T47D (cell line): ENCODE measurements around the gene FBXO8.

ENCODE experiments used
- DNase-seq, 2 experiments: peaks; one replicate each; pipeline versions ENCODE4 v3.0.0 to v3.0.0-alpha.2; 2011 to 2012; ENCODE audit warnings: low read depth in 1 of 2, low spot score in 1 of 2
- JUND ChIP-seq: IDR thresholded peaks from 2 replicates; pipeline ENCODE4 v1.6.1; 2012; ENCODE audit warnings: low read depth
- in situ Hi-C: cut with HindIII; loops from 2 replicates; pipeline ENCODE4 v1.10.0; 2016; ENCODE audit warnings: low sequenced_read_pairs, low pct_unique_long_range_greater_than_20kb

Gene FBXO8, protein sequence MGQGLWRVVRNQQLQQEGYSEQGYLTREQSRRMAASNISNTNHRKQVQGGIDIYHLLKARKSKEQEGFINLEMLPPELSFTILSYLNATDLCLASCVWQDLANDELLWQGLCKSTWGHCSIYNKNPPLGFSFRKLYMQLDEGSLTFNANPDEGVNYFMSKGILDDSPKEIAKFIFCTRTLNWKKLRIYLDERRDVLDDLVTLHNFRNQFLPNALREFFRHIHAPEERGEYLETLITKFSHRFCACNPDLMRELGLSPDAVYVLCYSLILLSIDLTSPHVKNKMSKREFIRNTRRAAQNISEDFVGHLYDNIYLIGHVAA

DNA sequence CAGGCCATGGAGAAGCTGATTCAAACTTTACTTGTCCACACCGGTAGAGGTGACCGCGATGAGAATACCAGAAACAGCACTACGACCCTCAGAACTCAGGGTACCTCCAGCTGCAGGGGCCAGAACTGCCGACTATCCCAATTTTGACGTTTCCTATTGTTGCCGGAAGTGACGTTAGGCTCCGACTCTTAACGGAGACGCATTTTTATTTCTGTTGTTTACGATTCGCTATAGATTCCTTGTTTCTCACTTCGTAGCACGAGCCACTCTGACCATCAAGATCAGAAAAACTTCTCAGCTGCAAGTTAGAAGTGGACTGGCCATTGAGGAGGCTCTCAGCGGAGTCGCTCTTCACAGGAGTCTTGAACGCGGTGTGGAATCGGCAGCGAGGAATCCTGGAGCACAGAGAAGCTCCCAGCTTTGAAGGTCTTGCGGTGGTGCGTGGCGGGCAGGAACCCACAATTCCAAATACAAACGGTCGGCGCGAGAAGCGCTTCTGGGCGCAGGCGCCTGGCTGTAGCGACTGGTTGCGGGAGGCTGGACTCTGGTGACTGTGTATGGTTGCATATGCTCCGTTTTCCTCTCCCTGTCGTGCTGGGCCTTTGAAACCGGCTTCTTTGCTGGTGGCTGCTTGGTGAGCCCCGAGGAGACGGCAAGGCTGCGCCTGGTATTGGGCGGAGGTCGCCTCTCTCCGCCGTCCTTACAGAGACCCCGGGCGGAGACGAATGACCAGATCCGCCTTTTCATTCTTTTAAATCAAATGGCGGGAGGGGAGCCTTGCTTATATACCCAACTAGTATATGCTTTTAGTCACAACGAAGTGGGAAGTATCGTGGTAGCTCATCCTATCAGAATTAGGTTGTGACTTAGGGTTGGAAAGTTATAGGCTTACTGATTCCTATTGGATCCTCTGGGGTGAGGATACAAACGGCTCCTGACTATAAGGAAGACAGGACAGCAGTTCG lies at the start of gene FBXO8, which contains the start of gene CEP44:
Gene FBXO8 (minus strand): TSS at position 161 of the 965 bp plus-strand sequence. CDS start 20,575 bp downstream, outside the sequence.
Gene CEP44 (plus strand): TSS at position 405 of the 965 bp plus-strand sequence. CDS start 15,211 bp downstream, outside the sequence.
- DNase-seq = peak; percentile 43 to 73
- in situ Hi-C loops = no loop called here

GRCh38 chr4:174332741-174333493 lies 49.5 kb upstream of the FBXO8 start:
- no peak for TF ChIP-seq JUND
- DNase-seq = no peak
- in situ Hi-C loops = no loop called here

More for the DNA sequence above, at the start of gene FBXO8, which contains the start of gene CEP44:
- TF ChIP-seq JUND = no peak

DNA sequence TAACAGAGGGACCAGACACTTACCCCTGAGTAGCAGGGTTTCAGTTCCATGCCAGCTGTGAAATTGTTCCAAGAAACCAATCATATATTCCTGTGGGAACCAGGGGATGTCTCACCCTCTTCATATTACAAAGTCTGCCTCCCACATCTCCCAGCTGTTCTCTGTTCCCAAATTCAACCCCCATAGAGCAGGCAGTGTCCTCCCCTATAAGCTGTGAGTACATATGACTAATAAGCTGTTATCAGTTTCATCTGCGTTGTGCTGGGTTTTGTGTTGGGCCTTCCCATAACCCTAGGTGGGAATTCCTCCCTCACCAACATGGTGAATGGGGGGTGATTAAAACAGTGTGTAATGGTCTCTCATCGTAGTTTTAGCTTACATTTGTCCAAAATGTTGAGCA lies 41.3 kb upstream of the FBXO8 start:
- no peak for DNase-seq
- in situ Hi-C loops = no loop called here
- TF ChIP-seq JUND = no peak

- TF ChIP-seq JUND = no peak
- in situ Hi-C loops = no loop called here
- DNase-seq = no peak
Observed at GRCh38 chr4:174324236-174324635, 40.8 kb upstream of the FBXO8 start.

GRCh38 chr4:174320494-174321199 lies 37.2 kb upstream of the FBXO8 start:
- no peak for TF ChIP-seq JUND
- in situ Hi-C loops = no loop called here
- no peak for DNase-seq

DNA sequence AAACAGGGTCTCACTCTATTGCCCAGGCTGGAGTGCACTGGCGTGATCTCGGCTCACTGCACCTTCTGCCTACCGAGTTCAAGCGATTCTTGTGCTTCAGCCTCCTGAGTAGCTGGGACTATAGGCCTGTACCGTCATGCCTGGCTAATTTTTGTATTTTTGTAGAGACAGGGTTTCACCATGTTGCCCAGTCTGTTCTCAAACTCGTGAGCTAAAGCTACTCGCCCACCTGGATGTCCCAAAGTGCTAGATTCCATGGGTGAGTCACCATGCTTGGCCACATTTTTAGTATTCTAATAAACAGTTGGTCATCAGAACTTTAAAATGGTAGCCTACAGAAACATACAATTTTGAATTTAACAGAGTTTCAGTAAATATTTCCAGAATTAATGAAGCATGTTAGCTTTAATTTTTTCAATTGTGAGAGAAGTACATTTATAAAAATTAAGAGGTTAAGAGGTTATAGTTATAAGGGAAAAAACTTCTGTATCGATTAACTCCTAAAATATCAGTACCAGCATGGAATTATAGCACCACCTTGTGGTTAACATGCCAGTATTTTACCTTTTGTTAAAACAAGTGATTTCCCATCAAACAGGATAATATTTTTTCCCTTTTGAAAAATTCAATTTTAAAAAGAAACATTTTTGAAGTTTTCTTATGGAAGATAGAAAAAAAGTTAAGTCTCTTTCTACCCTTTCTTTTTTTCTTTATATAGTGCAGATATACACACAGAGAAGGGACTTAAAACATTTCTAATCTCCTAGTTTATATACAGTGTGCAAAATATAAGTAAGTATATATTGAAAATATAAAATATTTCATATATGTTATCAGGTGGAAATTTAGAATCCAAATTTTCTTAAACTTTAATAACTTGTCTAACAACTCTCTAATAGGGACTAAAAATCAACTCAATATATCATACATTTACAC lies 35.6 kb upstream of the FBXO8 start:
- in situ Hi-C loops = no loop called here
- TF ChIP-seq JUND = no peak
- peak in 1 of 2 experiments; percentile 43 for DNase-seq

- in situ Hi-C loops = no loop called here
- DNase-seq = peak in 1 of 2 experiments; percentile 2
- no peak for TF ChIP-seq JUND
Observed at GRCh38 chr4:174317531-174317930, 34.1 kb upstream of the FBXO8 start.

- TF ChIP-seq JUND = no peak
- in situ Hi-C loops = no loop called here
- DNase-seq = no peak
Observed at GRCh38 chr4:174316954-174317353, 33.5 kb upstream of the FBXO8 start.

- DNase-seq = no peak
- in situ Hi-C loops = no loop called here
- no peak for TF ChIP-seq JUND
Observed at GRCh38 chr4:174316546-174316945, 33.1 kb upstream of the FBXO8 start.

DNA sequence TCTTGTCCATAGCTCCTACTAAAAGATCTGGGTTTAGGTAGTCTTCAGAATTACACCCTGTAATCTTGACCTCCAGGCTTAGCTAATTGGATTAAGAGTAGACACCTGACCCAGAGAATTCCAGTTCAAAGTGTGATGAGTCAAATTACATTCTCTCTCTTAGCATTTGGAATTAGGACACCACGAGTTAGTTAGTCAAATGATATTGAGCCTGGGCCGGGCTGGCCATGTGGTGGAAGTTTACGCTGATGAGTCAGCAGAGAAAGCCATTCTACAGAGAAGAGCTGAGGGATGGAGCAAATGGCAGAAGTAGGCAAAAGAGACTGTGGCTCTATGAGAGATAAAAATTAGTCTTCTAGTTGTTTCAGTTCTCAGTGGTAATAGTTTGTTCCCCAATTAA lies 31.3 kb upstream of the FBXO8 start:
- no peak for TF ChIP-seq JUND
- no peak for DNase-seq
- in situ Hi-C loops = no loop called here

DNA sequence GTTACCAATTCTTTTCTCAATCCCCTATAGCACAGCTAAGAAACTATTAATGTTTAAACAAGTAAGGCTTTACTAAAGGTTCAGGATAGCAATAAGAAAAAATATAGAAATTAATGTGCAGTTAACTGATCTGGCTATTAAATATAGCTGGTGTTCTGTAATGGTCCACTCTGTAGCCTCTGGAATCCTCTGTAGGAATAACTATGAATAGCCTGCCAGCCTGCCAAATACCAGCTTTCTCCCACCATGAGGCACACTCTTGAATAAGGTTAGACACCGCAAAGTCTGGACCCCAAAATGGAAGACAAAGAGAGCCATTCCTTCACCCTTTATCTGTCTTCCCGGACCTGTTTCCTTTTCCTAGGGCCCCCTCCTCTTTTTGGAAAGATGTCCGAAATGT lies 30.8 kb upstream of the FBXO8 start:
- DNase-seq = no peak
- in situ Hi-C loops = no loop called here
- TF ChIP-seq JUND = no peak
